OCI-LY7 (cell line): ENCODE results near the gene ZFHX3.

Experiments used
- CTCF ChIP-seq: fragments of 200-600 bp; sonication (generic); conservative IDR thresholded peaks from 2 replicates; pipeline ENCODE4 v1.5.1; 2014; ENCODE audit warnings: mild to moderate bottlenecking, antibody characterized with exemption, low read length, moderate library complexity, mixed read lengths
- EZH2phosphoT487 ChIP-seq: fragments of 200-600 bp; sonication (generic); IDR thresholded peaks from 2 replicates; pipeline ENCODE4 v1.6.1; 2018; ENCODE audit warnings: low read depth, borderline replicate concordance, mild to moderate bottlenecking, mixed run types, antibody characterized with exemption, low read length, moderate library complexity, mixed read lengths

GRCh38 chr16:72940886-72941285, 107.0 kb downstream of the ZFHX3 start:
- TF ChIP-seq CTCF: no peak
- TF ChIP-seq EZH2phosphoT487: no peak
